Activated CD4-positive, alpha-beta memory T cell treated with anti-CD3 and anti-CD28 coated beads for 36 hours (primary cell): ENCODE results near the gene TTC31. TPM values are rescaled to one million over a fixed set of nuclear protein-coding genes. Genes with fewer than 3 reads are reported as not detected.
"Not testable (repeated sequence)": the region's sequence is repeated elsewhere in the genome, so short reads cannot be mapped to it uniquely, and the experiment has no call there.

Experiments used
- CTCF ChIA-PET: fragments of 350-600 bp; sonication (Branson Sonifier 250); formaldehyde crosslinking; loops from one replicate; lab custom pipeline; 2021; ENCODE audit warnings: antibody characterized with exemption, inconsistent platforms; lab: Charles Lee
- POLR2A ChIA-PET: fragments of 350-600 bp; sonication (Branson Sonifier 250); formaldehyde crosslinking; loops from one replicate; lab custom pipeline; 2021; ENCODE audit warnings: antibody characterized with exemption; lab: Charles Lee
- DNase-seq: peaks from one replicate; pipeline ENCODE4 v3.0.0-alpha.2; 2020
- H3K27ac Mint-ChIP-seq: one replicate; pipeline ENCODE4 v1.8.0; 2021; ENCODE audit warnings: mixed read lengths
- H3K27me3 Mint-ChIP-seq: one replicate; pipeline ENCODE4 v1.8.0; 2021; ENCODE audit warnings: mixed read lengths
- H3K36me3 Mint-ChIP-seq: one replicate; pipeline ENCODE4 v1.8.0; 2021; ENCODE audit warnings: mixed read lengths
- H3K4me1 Mint-ChIP-seq: one replicate; pipeline ENCODE4 v1.8.0; 2021; ENCODE audit warnings: low read depth, mixed read lengths
- H3K4me3 Mint-ChIP-seq: one replicate; pipeline ENCODE4 v1.8.0; 2021; ENCODE audit warnings: mild to moderate bottlenecking, mixed read lengths
- H3K9me3 Mint-ChIP-seq: one replicate; pipeline ENCODE4 v1.8.0; 2021; ENCODE audit warnings: mixed read lengths
- intact Hi-C: fragments of 100-400 bp; cut with micrococcal nuclease; formaldehyde crosslinking; loops from one replicate; pipeline ENCODE4 v1.15.1; 2023
- total RNA-seq, 2 experiments: library from RNA; stranded (reverse); gene quantifications; one replicate each; pipeline ENCODE4 v1.2.3, GENCODE V29; 2021

The TTC31 gene
- total RNA-seq, 2 experiments from 2014 or later, result 27.3 to 29.1 TPM

GRCh38 chr2:74442483-74443297 lies 40.2 kb upstream of the TTC31 start:
- peak overlapping the region; percentile 65 for H3K4me3 Mint-ChIP-seq
- DNase-seq, H3K4me1 Mint-ChIP-seq, intact Hi-C loops, H3K27ac Mint-ChIP-seq, H3K36me3 Mint-ChIP-seq, H3K9me3 Mint-ChIP-seq: not testable (repeated sequence)
- H3K27me3 Mint-ChIP-seq, result peaks cover 23% of the 10 kb centered on the region
- ChIA-PET POLR2A (interaction anchor here (1.3 kb wide), 1 partner anchor 12 kb away, joined by 4 read pairs; no protein-coding TSS in a partner anchor), CTCF (interaction anchor here (0.7 kb wide), 1 partner anchor 41 kb away, joined by 3 read pairs; no protein-coding TSS in a partner anchor)

DNA sequence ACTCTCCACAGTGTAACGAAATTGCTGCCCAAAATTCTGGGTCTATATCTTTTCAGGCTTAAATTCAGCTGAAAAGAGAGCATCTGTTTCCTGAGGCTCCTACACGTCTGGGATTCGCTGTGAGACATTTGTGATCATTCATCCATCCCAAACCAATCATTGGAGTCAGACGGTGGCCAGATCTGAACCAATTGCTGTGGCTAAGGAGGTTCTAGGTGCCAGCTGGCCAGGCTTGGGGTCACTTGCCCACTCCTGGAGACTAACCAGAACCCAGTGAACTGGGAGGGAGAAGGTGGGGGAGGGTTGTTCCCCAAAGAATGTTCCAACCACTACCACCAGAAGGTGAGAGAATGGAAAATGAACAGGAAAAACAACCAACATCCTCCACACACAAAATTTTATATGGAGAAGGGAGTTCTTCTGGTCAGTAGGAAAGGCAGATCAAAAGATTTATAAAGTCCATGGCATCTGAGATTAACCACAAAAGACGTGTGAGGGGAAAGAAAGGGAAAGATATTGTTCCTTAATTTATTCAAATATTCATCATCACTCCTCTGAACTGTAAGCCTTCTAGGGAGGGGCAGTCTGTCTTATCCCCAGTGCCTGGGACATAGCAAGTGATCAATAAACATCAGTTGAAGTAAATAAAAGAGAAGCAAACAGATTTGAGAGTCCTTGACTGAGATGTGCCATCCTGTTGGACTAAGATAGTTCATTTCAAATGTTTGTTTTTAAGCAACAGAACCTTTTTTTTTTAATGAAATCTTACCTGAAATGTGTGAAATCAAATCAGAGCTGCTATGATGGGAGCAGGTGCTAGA lies 38.2 kb upstream of the TTC31 start:
- Mint-ChIP-seq H3K27me3 (peaks cover 11% of the 10 kb centered on the region), H3K27ac (no peak overlapping the region), H3K4me3 (no peak overlapping the region), H3K4me1 (peaks cover 10% of the 10 kb centered on the region), H3K36me3 (no peaks in the 10 kb centered on the region), H3K9me3 (no peaks in the 10 kb centered on the region)
- POLR2A ChIA-PET, result no interaction called here
- no peak for DNase-seq
- intact Hi-C loops, result no loop called here
- CTCF ChIA-PET, result no interaction called here

- H3K4me1 Mint-ChIP-seq, result peaks cover 1% of the 10 kb centered on the region
- peaks cover 3% of the 10 kb centered on the region for H3K27me3 Mint-ChIP-seq
- H3K4me3 Mint-ChIP-seq, result no peak overlapping the region
- POLR2A ChIA-PET, result no interaction called here
- no peak overlapping the region for H3K27ac Mint-ChIP-seq
- H3K9me3 Mint-ChIP-seq, result no peaks in the 10 kb centered on the region
- no peaks in the 10 kb centered on the region for H3K36me3 Mint-ChIP-seq
- intact Hi-C loops, result no loop called here
- no peak for DNase-seq
- CTCF ChIA-PET, result interaction anchor here (0.6 kb wide), 1 partner anchor 14 kb away, joined by 4 read pairs; no protein-coding TSS in a partner anchor
These were observed 35.5 kb upstream of the TTC31 start for GRCh38 chr2:74447230-74447999.

GRCh38 chr2:74448771-74449170 lies 34.1 kb upstream of the TTC31 start:
- H3K4me3 Mint-ChIP-seq, result no peak overlapping the region
- peaks cover 2% of the 10 kb centered on the region for H3K27me3 Mint-ChIP-seq
- no peaks in the 10 kb centered on the region for H3K9me3 Mint-ChIP-seq
- DNase-seq, result no peak
- CTCF ChIA-PET, result no interaction called here
- POLR2A ChIA-PET, result no interaction called here
- peaks cover 10% of the 10 kb centered on the region for H3K4me1 Mint-ChIP-seq
- no peak overlapping the region for H3K27ac Mint-ChIP-seq
- intact Hi-C loops, result no loop called here
- H3K36me3 Mint-ChIP-seq, result no peaks in the 10 kb centered on the region

GRCh38 chr2:74450570-74451190 lies 32.2 kb upstream of the TTC31 start:
- no peaks in the 10 kb centered on the region for H3K9me3 Mint-ChIP-seq
- H3K27ac Mint-ChIP-seq, result no peak overlapping the region
- intact Hi-C loops, result loop anchor here (10.0 kb wide), 1 partner anchor 1216 kb away; the partner anchor contains the start of genes CCT7 and PRADC1
- ChIA-PET POLR2A (no interaction called here), CTCF (interaction anchor here (0.7 kb wide), 1 partner anchor 471 kb away, joined by 3 read pairs; no protein-coding TSS in a partner anchor)
- H3K4me3 Mint-ChIP-seq, result no peak overlapping the region
- peaks cover 23% of the 10 kb centered on the region for H3K4me1 Mint-ChIP-seq
- H3K27me3 Mint-ChIP-seq, result no peaks in the 10 kb centered on the region
- no peak for DNase-seq
- H3K36me3 Mint-ChIP-seq, result peaks cover 1% of the 10 kb centered on the region

- CTCF ChIA-PET, result interaction anchor here (0.8 to 2.7 kb wide), 12 partner anchors 10 to 276 kb away, joined by 3 to 25 read pairs (median 4); partner anchors contain the start of genes AUP1, C2orf81, CCDC142 and HTRA2
- H3K4me3 Mint-ChIP-seq, result peak within 1 kb of the TSS; percentile 87
- POLR2A ChIA-PET, result interaction anchor here (0.5 to 3.0 kb wide), 8 partner anchors 12 to 133 kb away, joined by 3 to 11 read pairs (median 6); partner anchors contain the start of genes AUP1, C2orf81, CCDC142 and HTRA2
- H3K9me3 Mint-ChIP-seq, result no peaks in the 10 kb centered on the region
- H3K27me3 Mint-ChIP-seq, result peaks cover 2% of the 10 kb centered on the region
- H3K4me1 Mint-ChIP-seq, result peaks cover 53% of the 10 kb centered on the region
- peak; percentile 99 for DNase-seq
- H3K36me3 Mint-ChIP-seq, result peaks cover 7% of the 10 kb centered on the region
- intact Hi-C loops, result loop anchor here (1.0 to 10.0 kb wide), 9 partner anchors 15 to 1220 kb away; partner anchors contain the start of genes AUP1, C2orf81, CCT7 and HTRA2
- peak within 1 kb of the TSS; percentile 99 for H3K27ac Mint-ChIP-seq
These were observed 28.0 kb upstream of the TTC31 start, which contains the start of gene INO80B for GRCh38 chr2:74454654-74455511. Gene INO80B, plus strand, starts transcription at chr2:74455087. Its CDS starts 30 bp downstream, at chr2:74455117.

DNA sequence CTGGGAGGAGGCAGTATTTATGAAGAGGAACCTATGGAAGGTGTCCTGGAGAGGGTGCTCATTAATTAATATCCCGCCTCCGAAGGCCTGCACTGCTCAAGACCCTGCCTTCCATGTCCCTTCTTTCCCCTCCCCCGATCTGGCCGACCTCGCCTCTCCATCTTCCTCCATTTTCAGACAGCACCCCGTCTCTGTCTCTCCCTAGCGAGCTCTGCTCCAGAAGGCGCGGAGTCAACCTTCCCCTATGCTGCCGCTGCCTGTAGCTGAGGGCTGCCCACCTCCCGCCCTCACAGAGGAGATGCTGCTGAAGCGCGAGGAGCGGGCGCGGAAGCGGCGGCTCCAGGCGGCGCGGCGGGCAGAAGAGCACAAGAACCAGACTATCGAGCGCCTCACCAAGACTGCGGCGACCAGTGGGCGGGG lies 25.7 kb upstream of the TTC31 start:
- no peak for DNase-seq
- POLR2A ChIA-PET, result interaction anchor here (0.9 to 3.0 kb wide), 4 partner anchors 25 to 253 kb away, joined by 3 to 11 read pairs (median 7); partner anchors contain the start of genes AUP1, C2orf81, HTRA2 and WDR54
- CTCF ChIA-PET, result interaction anchor here (0.7 to 3.6 kb wide), 4 partner anchors 14 to 207 kb away, joined by 4 to 19 read pairs (median 14); partner anchors contain the start of genes CCDC142, HTRA2 and TTC31
- peaks cover 58% of the 10 kb centered on the region for H3K4me1 Mint-ChIP-seq
- H3K27me3 Mint-ChIP-seq, result peaks cover 2% of the 10 kb centered on the region
- H3K9me3 Mint-ChIP-seq, result no peaks in the 10 kb centered on the region
- peak overlapping the region; percentile 99 for H3K27ac Mint-ChIP-seq
- intact Hi-C loops, result loop anchor here (1.0 to 10.0 kb wide), 2 partner anchors 8 to 1222 kb away; partner anchors contain the start of genes CCT7, MOGS and PRADC1
- peaks cover 13% of the 10 kb centered on the region for H3K36me3 Mint-ChIP-seq
- peak overlapping the region; percentile 87 for H3K4me3 Mint-ChIP-seq

DNA sequence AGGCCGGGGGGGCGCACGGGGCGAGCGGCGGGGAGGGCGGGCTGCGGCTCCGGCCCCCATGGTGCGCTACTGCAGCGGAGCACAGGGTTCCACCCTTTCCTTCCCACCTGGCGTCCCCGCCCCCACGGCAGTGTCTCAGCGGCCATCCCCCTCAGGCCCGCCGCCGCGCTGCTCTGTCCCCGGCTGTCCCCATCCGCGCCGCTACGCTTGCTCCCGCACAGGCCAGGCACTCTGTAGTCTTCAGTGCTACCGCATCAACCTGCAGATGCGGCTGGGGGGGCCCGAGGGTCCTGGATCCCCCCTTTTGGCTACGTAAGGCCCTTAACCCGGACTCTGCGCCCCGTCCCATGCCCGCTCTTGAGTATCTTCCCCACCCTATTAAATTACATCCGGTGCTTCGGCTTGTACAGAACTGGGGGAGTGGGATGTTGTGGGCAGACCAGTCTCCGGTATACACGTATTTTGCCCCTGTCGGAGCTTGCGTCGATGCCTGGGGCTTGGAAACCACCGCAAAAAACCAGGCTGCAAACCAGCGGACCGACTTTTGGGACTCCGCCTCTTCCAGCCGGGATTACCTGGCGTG lies 25.2 kb upstream of the TTC31 start:
- intact Hi-C loops, result loop anchor here (1.0 to 10.0 kb wide), 7 partner anchors 8 to 1223 kb away; partner anchors contain the start of genes AUP1, CCT7, HTRA2 and MOGS
- peaks cover 13% of the 10 kb centered on the region for H3K36me3 Mint-ChIP-seq
- CTCF ChIA-PET, result interaction anchor here (0.9 to 3.6 kb wide), 4 partner anchors 9 to 74 kb away, joined by 5 to 19 read pairs (median 14); partner anchors contain the start of genes CCDC142, HTRA2 and TTC31
- H3K27me3 Mint-ChIP-seq, result peaks cover 2% of the 10 kb centered on the region
- no peaks in the 10 kb centered on the region for H3K9me3 Mint-ChIP-seq
- peaks cover 55% of the 10 kb centered on the region for H3K4me1 Mint-ChIP-seq
- peak overlapping the region; percentile 87 for H3K4me3 Mint-ChIP-seq
- H3K27ac Mint-ChIP-seq, result peak overlapping the region; percentile 99
- DNase-seq, result peak; percentile 89
- POLR2A ChIA-PET, result interaction anchor here (0.9 to 3.2 kb wide), 6 partner anchors 14 to 253 kb away, joined by 3 to 20 read pairs (median 12); partner anchors contain the start of genes AUP1, C2orf81, CCDC142 and HTRA2

DNA sequence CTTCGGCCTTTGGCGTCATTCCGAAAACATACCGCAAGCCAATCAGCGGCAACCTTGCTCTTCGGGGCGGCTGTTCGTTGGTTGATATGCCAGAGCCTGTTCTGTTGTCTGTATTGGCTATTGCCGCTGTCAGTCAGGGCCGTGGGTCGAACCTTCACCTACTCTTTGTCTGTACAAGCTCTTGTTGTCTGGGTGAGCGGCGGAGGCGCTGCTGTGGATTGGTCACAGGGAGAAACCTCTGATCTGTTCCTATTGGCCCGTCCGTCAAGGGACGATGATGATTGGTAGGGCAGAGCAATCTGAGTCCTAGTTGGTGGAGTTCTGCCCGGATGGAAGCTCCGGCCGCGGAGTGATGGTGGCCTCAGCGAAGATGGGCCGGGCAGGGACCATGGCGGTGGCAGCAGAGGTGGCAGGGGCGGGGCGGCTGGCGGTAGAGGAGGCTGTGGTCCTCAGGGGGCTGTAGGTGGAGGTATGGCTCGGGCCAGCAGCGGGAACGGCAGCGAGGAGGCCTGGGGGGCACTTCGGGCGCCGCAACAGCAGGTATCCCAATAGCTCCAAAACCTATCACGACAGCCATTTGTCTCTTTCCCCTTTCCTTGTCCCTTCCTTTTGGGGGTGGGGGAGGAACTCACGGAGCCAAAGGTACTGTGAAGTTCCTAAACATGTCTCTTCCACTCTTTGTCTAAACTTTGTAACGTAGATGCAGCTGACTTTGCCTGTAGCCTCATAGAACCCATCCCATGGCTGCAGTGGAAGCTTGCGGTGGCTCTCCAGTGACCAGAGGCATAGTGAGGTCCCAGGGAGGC lies 24.5 kb upstream of the TTC31 start, which contains the start of gene WBP1:
Gene WBP1, plus strand, starts transcription at position 307 of the 806 bp plus-strand sequence. Its CDS starts 165 bp downstream, at position 472.
- Mint-ChIP-seq H3K36me3 (peaks cover 20% of the 10 kb centered on the region), H3K4me3 (peak within 1 kb of the TSS; percentile 87), H3K27me3 (peaks cover 2% of the 10 kb centered on the region), H3K4me1 (peaks cover 55% of the 10 kb centered on the region), H3K27ac (peak within 1 kb of the TSS; percentile 99), H3K9me3 (no peaks in the 10 kb centered on the region)
- intact Hi-C loops, result loop anchor here (1.0 to 10.0 kb wide), 6 partner anchors 14 to 1224 kb away; partner anchors contain the start of genes AUP1, CCT7, HTRA2 and MRPL53
- ChIA-PET CTCF (interaction anchor here (0.9 to 3.6 kb wide), 6 partner anchors 8 to 73 kb away, joined by 5 to 19 read pairs (median 8); partner anchors contain the start of genes CCDC142, HTRA2, MRPL53 and TTC31), POLR2A (interaction anchor here (0.9 to 3.2 kb wide), 8 partner anchors 10 to 254 kb away, joined by 3 to 20 read pairs (median 8); partner anchors contain the start of genes AUP1, C2orf81, CCDC142 and DQX1)
- peak; percentile 100 for DNase-seq
